ENCODE data around the gene SLC6A19. TPM values are rescaled to one million over a fixed set of nuclear protein-coding genes. Genes with fewer than 3 reads are reported as not detected.

SLC6A19 gene
- total RNA-seq, 1 experiment from 2014 or later = 0.07 TPM

GRCh38 chr5:1161833-1162229, 39.6 kb upstream of the SLC6A19 start:
- H3K27me3 ChIP-seq (ENCODE audit: control insufficient read depth, insufficient read depth, low read length) = peaks cover 3% of the 10 kb centered on the region
- no peak for DNase-seq
- no peaks in the 10 kb centered on the region for H3K36me3 ChIP-seq (replicated peaks; ENCODE audit: control insufficient read depth, insufficient read depth, low read length)
- no peak overlapping the region for H3K4me3 ChIP-seq (ENCODE audit: insufficient read depth, low read depth, low read length)

DNA sequence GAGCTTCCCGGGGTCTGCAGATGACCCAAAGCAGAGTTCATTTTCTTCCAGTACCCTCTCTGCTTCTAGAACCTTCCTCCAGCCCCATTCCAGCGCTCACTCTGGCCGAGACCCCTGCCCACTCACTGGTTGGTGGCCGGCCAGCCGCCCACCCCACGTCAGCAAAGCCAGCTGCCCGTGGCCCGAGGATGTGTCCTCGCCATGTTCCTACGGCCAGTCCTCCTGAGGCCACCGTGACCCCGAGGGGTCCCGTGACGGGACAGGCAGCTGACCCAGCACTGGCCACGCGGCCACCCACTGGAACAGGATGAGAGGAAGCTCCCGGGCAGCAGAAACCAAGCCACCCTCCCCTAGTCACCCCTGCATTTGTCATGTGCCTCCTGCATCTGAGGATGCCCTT, 39.1 kb upstream of the SLC6A19 start:
- H3K36me3 ChIP-seq (replicated peaks; ENCODE audit: control insufficient read depth, insufficient read depth, low read length) = no peaks in the 10 kb centered on the region
- no peaks in the 10 kb centered on the region; the same call in 1 of the 2 replicates for H3K27me3 ChIP-seq (ENCODE audit: control insufficient read depth, insufficient read depth, low read length)
- H3K4me3 ChIP-seq (ENCODE audit: insufficient read depth, low read depth, low read length) = no peak overlapping the region
- no peak for DNase-seq

DNA sequence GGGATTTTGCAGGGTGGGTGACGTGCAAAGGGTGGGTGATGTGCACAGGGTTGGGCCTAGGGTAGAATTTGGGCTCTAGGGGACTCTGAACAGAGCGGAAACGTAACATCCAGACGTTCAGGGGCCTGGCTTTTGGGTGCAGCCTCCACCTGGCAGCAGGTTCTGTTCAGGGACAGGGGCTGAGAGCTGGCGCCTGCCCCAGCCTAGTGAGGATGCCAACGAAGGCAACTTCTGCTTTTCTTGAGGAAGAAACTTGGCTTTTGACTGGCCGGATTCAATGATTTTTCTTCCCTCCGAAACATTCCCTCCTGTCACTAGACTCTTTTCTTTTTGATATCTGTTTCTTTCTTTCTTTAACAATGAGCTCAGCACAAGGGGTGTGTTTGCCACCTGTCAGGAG, 38.6 kb upstream of the SLC6A19 start:
- Histone ChIP-seq H3K27me3 (ENCODE audit: control insufficient read depth, insufficient read depth, low read length) (no peaks in the 10 kb centered on the region), H3K4me3 (ENCODE audit: insufficient read depth, low read depth, low read length) (no peak overlapping the region), H3K36me3 (replicated peaks; ENCODE audit: control insufficient read depth, insufficient read depth, low read length) (no peaks in the 10 kb centered on the region)
- DNase-seq = no peak

GRCh38 chr5:1163366-1163765, 38.0 kb upstream of the SLC6A19 start:
- Histone ChIP-seq H3K27me3 (ENCODE audit: control insufficient read depth, insufficient read depth, low read length) (no peaks in the 10 kb centered on the region), H3K4me3 (ENCODE audit: insufficient read depth, low read depth, low read length) (no peak overlapping the region), H3K36me3 (replicated peaks; ENCODE audit: control insufficient read depth, insufficient read depth, low read length) (no peaks in the 10 kb centered on the region)
- no peak for DNase-seq

GRCh38 chr5:1163879-1164278, 37.5 kb upstream of the SLC6A19 start:
- no peaks in the 10 kb centered on the region for H3K36me3 ChIP-seq (replicated peaks; ENCODE audit: control insufficient read depth, insufficient read depth, low read length)
- no peak overlapping the region for H3K4me3 ChIP-seq (ENCODE audit: insufficient read depth, low read depth, low read length)
- H3K27me3 ChIP-seq (ENCODE audit: control insufficient read depth, insufficient read depth, low read length) = no peaks in the 10 kb centered on the region
- DNase-seq = no peak

GRCh38 chr5:1164696-1165630, 36.4 kb upstream of the SLC6A19 start:
- DNase-seq = no peak
- Histone ChIP-seq H3K36me3 (replicated peaks; ENCODE audit: control insufficient read depth, insufficient read depth, low read length) (no peaks in the 10 kb centered on the region), H3K27me3 (ENCODE audit: control insufficient read depth, insufficient read depth, low read length) (no peaks in the 10 kb centered on the region), H3K4me3 (ENCODE audit: insufficient read depth, low read depth, low read length) (no peak overlapping the region)

- no peaks in the 10 kb centered on the region for H3K27me3 ChIP-seq (ENCODE audit: control insufficient read depth, insufficient read depth, low read length)
- DNase-seq = no peak
- H3K4me3 ChIP-seq (ENCODE audit: insufficient read depth, low read depth, low read length) = no peak overlapping the region
- H3K36me3 ChIP-seq (replicated peaks; ENCODE audit: control insufficient read depth, insufficient read depth, low read length) = no peaks in the 10 kb centered on the region
Observed at GRCh38 chr5:1165864-1166263, 35.5 kb upstream of the SLC6A19 start.

DNA sequence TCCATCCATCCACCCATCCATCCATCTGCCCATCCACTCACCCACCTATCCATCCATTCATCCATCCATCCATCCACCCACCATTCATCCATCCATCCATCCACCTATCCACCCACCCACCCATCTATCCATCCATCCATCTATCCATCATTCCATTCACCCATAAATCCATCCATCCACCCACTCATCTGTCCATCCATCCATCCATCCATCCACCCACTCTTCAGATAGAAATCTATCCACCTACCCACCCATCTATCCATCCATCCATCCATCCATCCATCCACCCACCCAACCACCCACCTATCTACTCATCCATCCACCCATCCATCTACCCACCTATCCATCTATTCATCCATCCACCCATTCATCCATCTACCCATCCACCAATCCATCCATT, 35.0 kb upstream of the SLC6A19 start:
- Histone ChIP-seq H3K36me3 (replicated peaks; ENCODE audit: control insufficient read depth, insufficient read depth, low read length) (no peaks in the 10 kb centered on the region), H3K4me3 (ENCODE audit: insufficient read depth, low read depth, low read length) (no peak overlapping the region), H3K27me3 (ENCODE audit: control insufficient read depth, insufficient read depth, low read length) (no peaks in the 10 kb centered on the region)
- no peak for DNase-seq

- no peak overlapping the region for H3K4me3 ChIP-seq (ENCODE audit: insufficient read depth, low read depth, low read length)
- DNase-seq = no peak
- no peaks in the 10 kb centered on the region for H3K27me3 ChIP-seq (ENCODE audit: control insufficient read depth, insufficient read depth, low read length)
- H3K36me3 ChIP-seq (replicated peaks; ENCODE audit: control insufficient read depth, insufficient read depth, low read length) = no peaks in the 10 kb centered on the region
Observed at GRCh38 chr5:1167361-1167727, 34.1 kb upstream of the SLC6A19 start.

DNA sequence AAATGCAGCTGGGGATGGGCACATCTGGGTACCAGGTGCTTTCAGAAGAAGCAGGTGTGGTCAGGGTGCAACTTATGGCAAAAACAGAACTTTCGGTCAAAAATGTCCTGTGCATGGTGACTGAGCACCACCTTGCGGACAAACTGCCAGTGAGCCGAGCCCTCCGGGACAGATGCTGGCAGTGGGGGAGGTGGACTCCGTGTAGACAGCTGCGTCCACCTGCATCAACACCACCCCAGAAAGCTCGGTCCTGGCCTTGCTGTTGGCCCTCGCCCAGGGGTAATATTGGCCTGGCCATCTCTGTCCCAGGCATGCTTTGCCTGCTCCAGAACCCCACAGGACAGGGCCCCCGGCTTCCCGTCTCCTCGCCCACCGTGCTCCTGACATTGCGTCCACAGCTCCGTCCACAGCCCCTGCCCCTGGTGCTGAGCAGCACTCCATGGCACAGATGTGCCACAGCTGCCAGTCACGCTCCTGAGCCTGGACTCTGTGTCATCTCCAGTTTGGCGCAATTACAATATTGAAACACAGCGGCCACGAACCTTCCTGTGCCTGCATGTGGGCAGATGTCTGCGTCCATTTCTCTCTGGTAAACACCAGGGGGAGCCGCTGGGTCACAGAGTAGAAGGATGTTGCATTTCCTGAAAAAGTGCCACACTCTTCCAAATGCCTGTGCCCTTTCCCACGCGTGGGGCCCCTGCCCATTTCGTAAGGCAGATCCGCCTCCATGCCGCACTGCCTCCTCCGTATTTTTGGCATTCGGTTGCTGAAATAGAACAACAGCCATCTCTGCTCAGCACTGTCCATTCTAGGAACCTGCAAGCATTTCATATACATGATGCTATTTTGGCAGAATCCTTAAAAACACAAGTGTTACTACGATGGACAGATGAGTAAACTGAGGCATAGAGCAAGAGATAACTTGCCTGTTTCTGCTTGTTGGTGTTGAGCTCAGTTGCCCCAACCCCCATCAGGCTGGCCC, 33.4 kb upstream of the SLC6A19 start:
- H3K4me3 ChIP-seq (ENCODE audit: insufficient read depth, low read depth, low read length) = no peak overlapping the region
- peak; percentile 91 for DNase-seq
- H3K27me3 ChIP-seq (ENCODE audit: control insufficient read depth, insufficient read depth, low read length) = no peaks in the 10 kb centered on the region
- H3K36me3 ChIP-seq (replicated peaks; ENCODE audit: control insufficient read depth, insufficient read depth, low read length) = no peaks in the 10 kb centered on the region

- H3K36me3 ChIP-seq (replicated peaks; ENCODE audit: control insufficient read depth, insufficient read depth, low read length) = no peaks in the 10 kb centered on the region
- H3K4me3 ChIP-seq (ENCODE audit: insufficient read depth, low read depth, low read length) = no peak overlapping the region
- no peaks in the 10 kb centered on the region for H3K27me3 ChIP-seq (ENCODE audit: control insufficient read depth, insufficient read depth, low read length)
- DNase-seq = no peak
Observed at GRCh38 chr5:1168796-1169195, 32.6 kb upstream of the SLC6A19 start.

DNA sequence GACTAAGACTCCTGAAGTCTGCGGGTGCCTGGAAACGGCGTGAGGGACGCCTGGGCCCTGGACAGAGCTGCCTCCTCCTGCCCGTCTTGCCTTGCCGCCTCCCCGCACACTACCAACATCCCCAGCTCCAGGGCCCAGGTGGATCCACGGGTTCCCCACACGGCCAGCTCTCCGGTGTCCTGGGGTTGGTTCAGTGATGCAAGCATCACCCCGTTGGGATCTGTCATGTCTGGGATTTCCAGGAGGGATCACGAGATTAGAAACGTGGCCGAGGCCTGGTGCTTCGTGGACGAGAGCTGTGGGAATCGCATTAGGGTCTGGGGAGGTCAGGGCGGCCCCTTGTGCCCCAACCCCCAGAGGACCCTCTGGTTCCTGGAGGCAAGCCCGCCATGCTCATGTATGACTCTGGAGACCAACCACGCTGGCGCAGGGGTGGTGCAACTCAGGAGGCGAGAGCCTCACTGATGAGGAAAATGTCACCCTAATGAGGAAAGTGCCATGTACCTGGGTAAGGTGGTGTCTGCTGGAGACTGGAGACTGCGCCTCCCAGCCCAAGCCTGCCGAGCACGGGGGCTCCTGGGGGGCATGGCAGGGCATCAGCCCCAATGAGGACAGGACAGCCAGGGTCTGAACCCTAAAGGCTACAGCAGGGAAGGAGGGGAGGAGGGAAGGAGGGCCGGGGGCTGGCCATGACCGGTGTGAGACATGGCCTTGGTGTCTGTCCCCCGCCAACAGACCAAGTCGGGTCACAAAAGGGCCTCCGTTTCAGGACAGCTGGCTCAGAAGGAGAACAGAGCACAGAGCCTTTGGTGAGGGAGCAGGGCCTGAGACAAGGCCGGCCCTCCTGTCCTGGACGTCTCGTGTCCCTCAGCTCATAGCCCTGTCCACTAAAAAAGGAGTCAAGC, 31.9 kb upstream of the SLC6A19 start:
- Histone ChIP-seq H3K4me3 (ENCODE audit: insufficient read depth, low read depth, low read length) (no peak overlapping the region), H3K36me3 (replicated peaks; ENCODE audit: control insufficient read depth, insufficient read depth, low read length) (no peaks in the 10 kb centered on the region), H3K27me3 (ENCODE audit: control insufficient read depth, insufficient read depth, low read length) (no peaks in the 10 kb centered on the region)
- no peak for DNase-seq

- no peaks in the 10 kb centered on the region for H3K36me3 ChIP-seq (replicated peaks; ENCODE audit: control insufficient read depth, insufficient read depth, low read length)
- no peak for DNase-seq
- H3K4me3 ChIP-seq (ENCODE audit: insufficient read depth, low read depth, low read length) = no peak overlapping the region
- no peaks in the 10 kb centered on the region for H3K27me3 ChIP-seq (ENCODE audit: control insufficient read depth, insufficient read depth, low read length)
Observed at GRCh38 chr5:1171340-1171941, 30.0 kb upstream of the SLC6A19 start.

Data from H7 (cell line).